ENCODE results near the gene TRNP1.

- TF ChIP-seq, protein P1, sequence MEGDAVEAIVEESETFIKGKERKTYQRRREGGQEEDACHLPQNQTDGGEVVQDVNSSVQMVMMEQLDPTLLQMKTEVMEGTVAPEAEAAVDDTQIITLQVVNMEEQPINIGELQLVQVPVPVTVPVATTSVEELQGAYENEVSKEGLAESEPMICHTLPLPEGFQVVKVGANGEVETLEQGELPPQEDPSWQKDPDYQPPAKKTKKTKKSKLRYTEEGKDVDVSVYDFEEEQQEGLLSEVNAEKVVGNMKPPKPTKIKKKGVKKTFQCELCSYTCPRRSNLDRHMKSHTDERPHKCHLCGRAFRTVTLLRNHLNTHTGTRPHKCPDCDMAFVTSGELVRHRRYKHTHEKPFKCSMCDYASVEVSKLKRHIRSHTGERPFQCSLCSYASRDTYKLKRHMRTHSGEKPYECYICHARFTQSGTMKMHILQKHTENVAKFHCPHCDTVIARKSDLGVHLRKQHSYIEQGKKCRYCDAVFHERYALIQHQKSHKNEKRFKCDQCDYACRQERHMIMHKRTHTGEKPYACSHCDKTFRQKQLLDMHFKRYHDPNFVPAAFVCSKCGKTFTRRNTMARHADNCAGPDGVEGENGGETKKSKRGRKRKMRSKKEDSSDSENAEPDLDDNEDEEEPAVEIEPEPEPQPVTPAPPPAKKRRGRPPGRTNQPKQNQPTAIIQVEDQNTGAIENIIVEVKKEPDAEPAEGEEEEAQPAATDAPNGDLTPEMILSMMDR (IDR thresholded peaks at IDR 0.05): no peak
- TF ChIP-seq POLR2A (IDR thresholded peaks at IDR 0.05): no peak
These were observed 21.1 kb upstream of the TRNP1 start for GRCh38 chr1:26972390-26972789.

All from testis (tissue), 2 donors.